ENCODE measurements around the gene PLTP.
A peak's percentile ranks its signal among the peaks of the same experiment; 100 is the strongest.
"Not testable (repeated sequence)": the region's sequence is repeated elsewhere in the genome, so short reads cannot be mapped to it uniquely, and the experiment has no call there.

The PLTP gene

DNA sequence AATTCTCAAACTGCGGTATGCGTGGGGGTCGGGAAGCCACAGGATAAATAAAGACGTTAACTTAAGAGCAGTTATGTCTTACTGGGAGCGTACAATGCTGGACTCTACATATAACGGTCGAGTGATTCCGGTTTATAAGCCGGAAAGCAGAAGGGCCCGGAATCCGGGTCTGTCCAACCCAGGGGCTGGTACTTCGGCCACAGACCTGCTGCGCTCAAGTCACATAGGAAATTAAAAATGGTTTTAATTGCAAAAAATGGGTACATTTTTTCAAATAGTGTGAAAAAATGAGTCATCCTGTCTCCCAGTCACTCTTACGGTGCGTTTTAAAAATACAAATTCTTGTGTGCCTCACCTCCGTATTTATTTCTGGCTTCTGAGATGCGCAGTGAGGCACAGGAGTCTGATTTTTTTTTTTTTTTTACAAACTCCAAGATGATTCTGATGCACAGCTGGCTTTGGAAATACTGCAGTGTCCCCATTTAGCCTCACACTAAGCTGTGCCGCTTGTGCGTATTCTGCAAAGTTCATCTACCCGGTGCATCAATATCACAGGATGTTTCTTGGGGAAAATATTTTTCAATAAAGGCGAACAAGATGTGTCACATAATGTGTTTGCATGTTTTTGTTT is 23.6 kb upstream of the PLTP start:
- DNase-seq (ENCODE audit: low spot score), result no peak
- in situ Hi-C loops (cut with MboI; ENCODE audit: low sequenced_read_pairs, unreplicated experiment), result no loop called here
- TF ChIP-seq, protein P1, sequence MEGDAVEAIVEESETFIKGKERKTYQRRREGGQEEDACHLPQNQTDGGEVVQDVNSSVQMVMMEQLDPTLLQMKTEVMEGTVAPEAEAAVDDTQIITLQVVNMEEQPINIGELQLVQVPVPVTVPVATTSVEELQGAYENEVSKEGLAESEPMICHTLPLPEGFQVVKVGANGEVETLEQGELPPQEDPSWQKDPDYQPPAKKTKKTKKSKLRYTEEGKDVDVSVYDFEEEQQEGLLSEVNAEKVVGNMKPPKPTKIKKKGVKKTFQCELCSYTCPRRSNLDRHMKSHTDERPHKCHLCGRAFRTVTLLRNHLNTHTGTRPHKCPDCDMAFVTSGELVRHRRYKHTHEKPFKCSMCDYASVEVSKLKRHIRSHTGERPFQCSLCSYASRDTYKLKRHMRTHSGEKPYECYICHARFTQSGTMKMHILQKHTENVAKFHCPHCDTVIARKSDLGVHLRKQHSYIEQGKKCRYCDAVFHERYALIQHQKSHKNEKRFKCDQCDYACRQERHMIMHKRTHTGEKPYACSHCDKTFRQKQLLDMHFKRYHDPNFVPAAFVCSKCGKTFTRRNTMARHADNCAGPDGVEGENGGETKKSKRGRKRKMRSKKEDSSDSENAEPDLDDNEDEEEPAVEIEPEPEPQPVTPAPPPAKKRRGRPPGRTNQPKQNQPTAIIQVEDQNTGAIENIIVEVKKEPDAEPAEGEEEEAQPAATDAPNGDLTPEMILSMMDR (IDR thresholded peaks at IDR 0.05; ENCODE audit: borderline replicate concordance, control extremely low read depth, extremely low read depth, insufficient read depth, missing control alignments), result no peak

DNA sequence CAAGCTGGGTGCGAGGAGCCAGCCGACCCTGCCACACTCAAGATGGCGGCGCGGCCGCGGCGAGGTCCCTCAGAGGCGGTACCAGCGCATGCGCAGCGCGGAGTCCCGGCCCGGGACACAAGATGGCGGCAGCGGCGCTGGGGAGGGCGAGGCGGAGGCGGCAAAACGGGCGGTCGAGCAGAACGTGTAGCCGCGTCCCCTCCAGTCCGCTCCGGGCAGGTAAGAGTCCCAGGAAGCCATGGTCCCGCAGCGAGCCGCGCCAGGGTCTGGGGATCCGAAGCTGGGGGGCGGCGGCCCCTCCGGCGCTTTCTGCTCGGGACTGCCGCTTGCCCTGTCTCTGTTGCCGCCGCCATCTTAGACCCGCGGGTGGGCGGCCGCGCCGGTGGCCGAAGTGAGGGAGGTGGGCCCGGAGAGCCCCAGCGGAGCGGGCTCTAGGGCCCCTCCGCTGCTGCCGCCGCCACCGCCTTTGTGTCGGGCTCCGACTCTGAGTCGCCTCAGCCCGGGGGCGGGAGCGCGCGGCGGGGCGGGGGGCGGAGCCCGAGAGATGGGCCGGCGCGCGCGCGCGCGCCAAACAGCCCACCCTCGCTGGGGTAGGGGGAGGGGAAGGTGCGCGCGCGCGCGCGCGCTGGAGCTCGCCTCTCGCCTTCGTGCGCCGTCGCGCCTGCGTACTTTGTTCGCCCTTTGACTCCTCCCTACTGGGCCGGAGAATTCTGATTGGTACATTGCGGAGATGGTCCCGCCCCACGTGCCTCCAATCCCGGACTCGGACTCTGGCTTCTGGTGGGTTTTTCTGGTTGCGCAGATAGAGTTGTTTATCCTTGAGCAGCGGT is 22.8 kb upstream of the PLTP start, which contains the start of gene PCIF1:
Gene PCIF1 (plus strand): TSS at position 98 of the 830 bp plus-strand sequence. CDS start 4,317 bp downstream, outside the sequence.
- in situ Hi-C loops (cut with MboI; ENCODE audit: low sequenced_read_pairs, unreplicated experiment), result no loop called here
- peak; percentile 99 for DNase-seq (ENCODE audit: low spot score)
- TF ChIP-seq, protein P1 (IDR thresholded peaks at IDR 0.05; ENCODE audit: borderline replicate concordance, control extremely low read depth, extremely low read depth, insufficient read depth, missing control alignments), result no peak

DNA sequence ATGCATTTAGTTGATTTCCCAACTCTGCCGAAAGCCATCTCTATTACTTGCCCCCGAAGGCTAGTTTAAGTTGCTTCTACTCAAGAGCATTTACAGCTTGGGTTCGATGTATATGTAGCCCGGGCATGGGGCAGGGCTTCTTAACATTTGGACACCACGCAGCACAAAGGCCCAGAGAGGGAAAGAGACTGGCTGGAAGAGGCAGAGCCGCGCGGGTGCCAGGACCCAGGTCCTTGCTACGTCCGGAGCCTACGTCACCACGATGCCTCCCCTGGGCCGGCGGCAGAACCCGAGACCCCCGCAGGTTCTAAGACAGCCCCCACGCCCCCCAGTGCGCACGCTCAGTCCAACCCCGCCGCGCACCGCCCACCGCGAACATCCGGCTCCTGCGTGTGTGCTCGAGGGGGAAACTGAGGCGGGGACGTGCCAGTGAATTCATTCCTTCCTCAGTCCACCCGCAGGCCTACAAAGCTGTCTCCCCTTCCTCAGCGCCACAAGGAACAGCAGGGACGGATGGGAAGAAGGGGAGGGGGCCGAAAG is 22.2 kb upstream of the PLTP start:
- TF ChIP-seq, protein P1 (IDR thresholded peaks at IDR 0.05; ENCODE audit: borderline replicate concordance, control extremely low read depth, extremely low read depth, insufficient read depth, missing control alignments), result no peak
- in situ Hi-C loops (cut with MboI; ENCODE audit: low sequenced_read_pairs, unreplicated experiment), result no loop called here
- DNase-seq (ENCODE audit: low spot score), result peak; percentile 73

DNA sequence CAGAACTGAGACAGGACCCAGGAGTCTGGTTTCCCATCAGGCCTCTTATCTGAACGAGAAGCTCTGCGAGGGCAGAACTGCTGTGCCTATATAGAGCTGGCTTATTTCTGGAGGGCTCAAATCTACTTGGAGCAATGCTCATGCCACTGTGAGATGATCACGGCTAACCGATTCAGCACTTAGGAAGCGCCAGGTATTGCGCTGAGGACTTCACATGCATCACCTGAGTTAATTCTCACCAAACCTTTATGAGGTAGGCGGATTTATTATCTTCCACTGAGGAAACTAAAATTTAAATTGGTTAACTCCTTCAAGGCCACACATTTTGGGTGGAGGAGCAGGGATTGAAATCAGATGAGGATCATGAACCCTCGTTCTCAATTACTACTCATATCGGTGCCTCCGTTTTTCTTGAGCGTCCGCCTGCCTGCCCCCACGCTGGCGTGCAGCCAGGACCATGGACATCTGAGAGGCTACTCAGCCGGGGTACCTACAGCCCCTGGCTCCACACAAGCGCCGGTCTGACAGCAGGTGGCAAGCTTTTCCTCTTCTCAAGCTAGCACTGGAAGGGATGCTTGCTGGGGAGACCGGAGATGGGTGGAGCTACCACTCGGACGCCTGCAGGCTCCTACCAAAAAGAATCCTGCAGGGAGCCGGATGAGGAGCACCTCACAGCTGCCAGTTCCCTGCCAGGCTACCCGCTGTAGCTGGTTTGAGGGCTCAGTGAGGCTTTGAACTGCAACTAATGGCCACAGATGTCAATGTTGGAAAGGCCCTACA is 21.5 kb upstream of the PLTP start:
- DNase-seq (ENCODE audit: low spot score), result peak; percentile 82
- in situ Hi-C loops (cut with MboI; ENCODE audit: low sequenced_read_pairs, unreplicated experiment), result no loop called here
- TF ChIP-seq, protein P1 (IDR thresholded peaks at IDR 0.05; ENCODE audit: borderline replicate concordance, control extremely low read depth, extremely low read depth, insufficient read depth, missing control alignments), result peak; percentile 44

DNA sequence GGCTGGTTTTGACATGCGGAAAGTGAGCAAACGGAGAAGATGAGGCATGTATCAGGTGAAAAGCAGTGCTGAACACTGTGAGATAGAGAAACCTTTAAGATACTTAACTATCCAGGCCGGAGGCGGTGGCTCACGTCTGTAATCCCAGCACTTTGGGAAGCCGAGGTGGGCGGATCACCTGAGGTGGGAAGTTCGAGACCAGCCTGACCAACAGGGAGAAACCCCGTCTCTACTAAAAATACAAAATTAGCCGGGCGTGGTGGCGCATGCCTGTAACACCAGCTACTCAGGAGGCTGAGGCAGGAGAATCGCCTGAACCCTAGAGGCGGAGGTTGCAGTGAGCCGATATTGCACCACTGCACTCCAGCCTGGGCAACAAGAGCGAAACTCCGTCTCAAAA is 19.7 kb upstream of the PLTP start:
- DNase-seq (ENCODE audit: low spot score); in situ Hi-C loops (cut with MboI; ENCODE audit: low sequenced_read_pairs, unreplicated experiment): not testable (repeated sequence)

DNA sequence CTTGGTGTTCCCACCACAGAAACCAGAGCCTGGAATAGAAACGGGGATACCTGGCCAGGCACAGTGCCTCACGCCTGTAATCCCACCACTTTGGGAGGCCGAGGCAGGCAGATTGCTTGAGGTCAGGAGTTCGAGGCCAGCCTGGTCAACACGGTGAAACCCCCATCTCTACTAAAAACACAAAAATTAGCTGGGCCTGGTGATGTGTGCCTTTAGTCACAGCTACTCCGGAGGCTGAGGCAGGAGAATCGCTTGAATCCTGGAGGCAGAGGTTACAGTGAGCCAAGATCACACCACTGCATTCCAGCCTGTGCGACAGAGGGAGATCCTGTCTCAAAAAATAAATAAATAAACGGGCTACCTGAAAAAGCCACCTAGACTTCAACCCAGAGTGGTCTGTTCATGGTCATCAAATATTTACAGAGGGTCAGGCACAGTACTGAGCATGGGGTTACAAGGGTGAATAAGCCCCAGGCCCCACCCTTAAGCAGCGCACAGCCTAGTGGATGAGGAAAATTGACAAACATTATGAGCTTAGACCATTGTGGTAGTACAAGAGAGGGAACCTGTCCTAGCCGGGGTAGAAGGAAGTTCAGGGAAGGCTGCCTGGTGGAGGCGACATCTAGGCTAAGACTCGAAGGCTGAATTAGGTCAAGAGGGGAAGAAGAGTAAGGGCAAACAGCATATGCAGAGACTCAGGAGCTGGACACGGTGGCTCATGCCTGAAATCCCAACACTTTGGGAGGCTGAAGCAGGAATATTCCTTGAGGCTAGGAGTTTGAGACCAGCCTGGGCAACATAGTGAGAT is 15.3 kb upstream of the PLTP start:
- no peak for DNase-seq (ENCODE audit: low spot score)
- TF ChIP-seq, protein P1 (IDR thresholded peaks at IDR 0.05; ENCODE audit: borderline replicate concordance, control extremely low read depth, extremely low read depth, insufficient read depth, missing control alignments), result no peak

More for the DNA sequence above, 15.3 kb upstream of the PLTP start:
- in situ Hi-C loops (cut with MboI; ENCODE audit: low sequenced_read_pairs, unreplicated experiment), result no loop called here
